Stimulated activated CD8-positive, alpha-beta memory T cell treated with anti-CD3 and anti-CD28 coated beads, Interleukin-12 subunit alpha, Interleukin-12 subunit beta, amount 100 ng/mL, for 1 hour (primary cell): ENCODE measurements around the gene PAEP.

Experiments
- DNase-seq: peaks from one replicate; pipeline ENCODE4 v3.0.0-alpha.2; 2020; ENCODE audit warnings: low read depth

PAEP gene

DNA sequence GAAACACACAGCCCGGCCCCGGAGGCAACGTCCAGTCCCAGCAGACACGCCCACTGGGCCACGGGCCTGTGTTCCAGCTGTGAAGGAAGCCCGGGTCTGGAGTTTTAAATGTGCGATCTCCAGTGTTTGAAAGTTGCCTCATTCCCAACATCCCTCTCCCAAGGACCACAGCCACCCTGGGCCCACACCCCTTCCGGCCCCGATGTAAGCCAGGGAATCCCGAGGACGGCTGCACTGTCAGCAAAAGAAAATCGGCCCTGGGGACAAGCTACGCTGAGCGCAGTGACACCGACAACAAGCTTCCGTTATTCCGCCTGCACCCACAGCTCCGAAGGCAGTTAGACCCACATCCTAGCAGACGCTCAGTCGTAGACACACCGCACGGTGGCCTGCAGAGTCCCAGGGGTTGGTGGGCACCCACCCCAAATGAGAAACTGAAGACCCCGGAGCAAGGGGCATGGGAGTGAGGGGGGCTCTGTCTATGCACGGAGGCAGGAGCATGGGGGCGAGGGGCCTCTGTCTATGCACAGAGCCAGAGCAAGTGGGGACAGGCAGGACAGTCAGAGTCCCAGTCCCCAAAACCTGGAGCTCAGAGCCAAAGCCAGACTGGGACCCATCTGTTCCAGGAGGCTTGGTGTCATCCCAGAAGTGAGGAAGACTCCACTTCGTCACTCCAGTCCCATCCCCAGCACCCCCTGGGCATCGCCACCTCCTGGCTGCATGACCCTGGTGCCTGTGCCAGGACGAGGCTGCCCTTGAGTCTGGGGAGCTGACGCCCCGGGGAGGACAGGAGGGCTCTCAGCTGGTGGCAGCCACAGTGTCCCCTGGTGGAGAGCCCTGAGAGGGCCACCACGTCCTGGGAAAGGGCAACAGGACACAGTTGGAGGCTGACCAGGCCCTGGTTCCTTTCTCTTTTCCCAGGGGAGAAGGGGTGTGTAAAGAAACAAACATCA is 54.4 kb downstream of the PAEP start:
- no peak for DNase-seq
